Measurements from ENCODE around the gene AURKAIP1.

Gene AURKAIP1

GRCh38 chr1:1361982-1362423 lies 13.0 kb downstream of the AURKAIP1 start:
- in situ Hi-C loops (cut with MboI; ENCODE audit: low sequenced_read_pairs) = no loop called here

- in situ Hi-C loops (cut with MboI; ENCODE audit: low sequenced_read_pairs) = no loop called here
These were observed 13.6 kb downstream of the AURKAIP1 start for GRCh38 chr1:1361233-1361981.

- in situ Hi-C loops (cut with MboI; ENCODE audit: low sequenced_read_pairs) = no loop called here
These were observed 14.4 kb downstream of the AURKAIP1 start for GRCh38 chr1:1360506-1361169.

- in situ Hi-C loops (cut with MboI; ENCODE audit: low sequenced_read_pairs) = no loop called here
These were observed 15.1 kb downstream of the AURKAIP1 start for GRCh38 chr1:1359664-1360468.

- in situ Hi-C loops (cut with MboI; ENCODE audit: low sequenced_read_pairs) = no loop called here
These were observed 15.7 kb downstream of the AURKAIP1 start for GRCh38 chr1:1359308-1359663.

GRCh38 chr1:1358433-1359271 lies 16.4 kb downstream of the AURKAIP1 start, which contains the start of gene MXRA8:
Gene MXRA8 (minus strand): TSS chr1:1358555. CDS start chr1:1358504, 51 bp downstream.
- in situ Hi-C loops (cut with MboI; ENCODE audit: low sequenced_read_pairs) = no loop called here

- in situ Hi-C loops (cut with MboI; ENCODE audit: low sequenced_read_pairs) = no loop called here
These were observed 17.1 kb downstream of the AURKAIP1 start for GRCh38 chr1:1357871-1358432.

GRCh38 chr1:1356796-1357401 lies 18.1 kb downstream of the AURKAIP1 start:
- in situ Hi-C loops (cut with MboI; ENCODE audit: low sequenced_read_pairs) = no loop called here

- in situ Hi-C loops (cut with MboI; ENCODE audit: low sequenced_read_pairs) = no loop called here
These were observed 18.7 kb downstream of the AURKAIP1 start for GRCh38 chr1:1356166-1356795.

GRCh38 chr1:1355416-1355815 lies 19.6 kb downstream of the AURKAIP1 start:
- in situ Hi-C loops (cut with MboI; ENCODE audit: low sequenced_read_pairs) = no loop called here

GRCh38 chr1:1354271-1355247 lies 20.4 kb downstream of the AURKAIP1 start:
- in situ Hi-C loops (cut with MboI; ENCODE audit: low sequenced_read_pairs) = no loop called here

GRCh38 chr1:1353389-1354151 lies 21.4 kb downstream of the AURKAIP1 start:
- in situ Hi-C loops (cut with MboI; ENCODE audit: low sequenced_read_pairs) = no loop called here

GRCh38 chr1:1352786-1353388 lies 22.1 kb downstream of the AURKAIP1 start:
- in situ Hi-C loops (cut with MboI; ENCODE audit: low sequenced_read_pairs) = no loop called here

GRCh38 chr1:1351511-1352427 lies 23.2 kb downstream of the AURKAIP1 start:
- in situ Hi-C loops (cut with MboI; ENCODE audit: low sequenced_read_pairs) = no loop called here

- in situ Hi-C loops (cut with MboI; ENCODE audit: low sequenced_read_pairs) = no loop called here
These were observed 25.6 kb downstream of the AURKAIP1 start, which contains the start of gene DVL1 for GRCh38 chr1:1349256-1350012. Gene DVL1 (minus strand): TSS chr1:1349418. CDS start chr1:1349065, 353 bp downstream.

All from HL-60/S4 treated with retinoic acid at 250 ng/mL for 4 days and 3 days (cell line).